ENCODE measurements around the gene FUT6.
"Not testable (repeated sequence)": the region's sequence is repeated elsewhere in the genome, so short reads cannot be mapped to it uniquely, and the experiment has no call there.

The FUT6 gene

DNA sequence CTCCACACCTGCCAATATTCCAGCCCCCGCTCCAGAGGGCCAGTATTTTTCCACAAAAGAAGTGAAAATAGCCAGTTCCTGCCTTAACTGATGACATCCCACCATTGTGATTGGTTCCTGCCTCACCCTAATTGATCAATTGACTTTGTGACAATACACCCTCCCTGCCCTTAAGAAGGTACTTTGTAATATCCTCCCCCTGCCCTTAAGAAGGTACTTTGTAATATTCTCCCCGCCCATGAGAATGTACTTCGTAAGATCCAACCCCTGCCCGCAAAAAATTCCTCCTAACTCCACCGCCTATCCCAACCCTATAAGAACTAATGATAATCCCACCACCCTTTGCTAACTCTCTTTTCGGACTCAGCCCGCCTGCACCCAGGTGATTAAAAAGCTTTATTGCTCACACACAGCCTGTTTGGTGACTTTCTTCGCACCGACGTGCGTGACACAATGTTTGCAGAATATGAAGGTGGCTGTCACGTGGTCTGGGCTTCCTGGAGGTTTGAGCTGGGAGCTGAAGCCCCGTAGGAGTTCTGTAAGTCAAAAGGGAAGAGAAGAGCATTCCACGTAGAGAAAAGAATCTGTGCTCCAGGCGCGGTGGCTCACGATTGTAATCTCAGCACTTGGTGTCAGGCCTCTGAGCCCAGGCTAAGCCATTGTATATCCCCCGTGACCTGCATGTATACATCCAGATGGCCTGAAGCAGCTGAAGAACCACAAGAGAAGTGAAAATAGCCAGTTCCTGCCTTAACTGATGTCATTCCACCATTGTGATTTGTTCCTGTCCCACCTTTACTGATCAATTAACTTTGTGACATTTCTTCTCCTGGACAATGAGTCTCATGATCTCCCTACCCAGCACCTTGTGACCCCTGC, 17.9 kb upstream of the FUT6 start:
- DNase-seq (ENCODE audit: low spot score), result no peak

DNA sequence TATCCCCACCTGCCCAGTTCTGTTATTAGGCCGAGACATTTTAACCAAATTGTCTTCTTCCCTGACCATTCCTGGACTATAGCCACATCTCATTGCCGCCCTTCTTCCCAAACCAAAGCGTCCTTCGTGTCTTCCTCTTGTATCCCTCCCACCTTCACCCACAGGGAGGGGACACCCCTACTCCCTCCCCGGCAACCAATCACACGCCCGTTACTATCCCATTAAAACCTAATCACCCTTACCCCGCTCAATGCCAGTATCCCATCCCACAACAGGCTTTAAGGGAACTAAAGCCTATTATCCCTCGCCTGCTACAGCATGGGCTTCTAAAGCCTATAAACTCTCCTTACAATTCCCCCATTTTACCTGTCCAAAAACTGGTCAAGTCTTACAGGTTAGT, 15.6 kb upstream of the FUT6 start:
- peak; percentile 74 for DNase-seq (ENCODE audit: low spot score)

- not testable (repeated sequence) for DNase-seq (ENCODE audit: low spot score)
Observed at GRCh38 chr19:5854121-5854520, 14.6 kb upstream of the FUT6 start.

DNA sequence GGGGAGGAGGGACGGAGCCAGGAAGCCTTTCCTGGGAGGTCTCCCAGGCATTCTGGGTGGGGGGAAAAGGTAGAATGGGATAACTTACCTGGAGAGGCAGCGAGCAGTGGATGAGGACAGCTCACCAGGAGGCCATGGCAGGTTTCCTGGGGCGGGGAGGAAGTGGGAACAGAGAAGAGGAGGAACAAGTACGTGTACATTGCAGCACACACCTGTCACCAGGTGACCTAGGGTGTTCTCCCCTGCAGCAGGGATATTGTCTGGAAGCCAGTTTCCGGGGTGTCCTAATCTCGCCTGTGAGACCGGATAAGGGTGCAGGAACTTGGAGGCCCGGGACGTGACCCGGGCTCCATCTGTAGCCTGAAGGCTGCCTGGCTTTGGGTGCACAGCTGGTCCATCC, 11.8 kb upstream of the FUT6 start, which contains the start of gene FUT3:
FUT3 (minus strand) TSS at position 148 of the 400 bp plus-strand sequence.
- DNase-seq (ENCODE audit: low spot score), result peak; percentile 16

DNA sequence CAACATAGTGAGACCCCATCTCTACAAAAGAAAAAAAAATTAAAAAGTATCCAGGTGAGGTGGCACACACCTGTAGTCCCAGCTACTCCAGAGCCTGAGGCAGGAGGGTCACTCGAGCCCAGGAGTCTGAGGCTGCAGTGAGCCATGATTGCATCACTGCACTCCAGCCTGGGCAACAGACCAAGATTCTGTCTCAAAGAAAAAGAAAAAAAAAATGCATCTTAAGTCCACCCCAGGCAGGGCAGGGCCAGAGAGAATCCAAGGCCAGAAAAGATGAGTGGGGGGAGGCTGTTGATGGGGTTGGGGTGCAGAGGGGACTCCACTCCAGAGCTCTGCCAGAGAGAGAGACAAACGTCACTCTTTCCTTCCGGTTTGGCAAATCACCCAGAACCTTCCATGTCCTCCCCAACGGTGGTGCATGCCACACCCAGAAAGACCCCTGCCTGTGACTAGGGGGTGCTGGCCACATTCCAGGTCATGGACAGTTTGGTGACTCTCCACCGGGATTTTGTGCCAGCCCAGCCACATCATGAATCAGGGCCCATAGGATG, 11.3 kb upstream of the FUT6 start:
- DNase-seq (ENCODE audit: low spot score), result peak; percentile 10

DNA sequence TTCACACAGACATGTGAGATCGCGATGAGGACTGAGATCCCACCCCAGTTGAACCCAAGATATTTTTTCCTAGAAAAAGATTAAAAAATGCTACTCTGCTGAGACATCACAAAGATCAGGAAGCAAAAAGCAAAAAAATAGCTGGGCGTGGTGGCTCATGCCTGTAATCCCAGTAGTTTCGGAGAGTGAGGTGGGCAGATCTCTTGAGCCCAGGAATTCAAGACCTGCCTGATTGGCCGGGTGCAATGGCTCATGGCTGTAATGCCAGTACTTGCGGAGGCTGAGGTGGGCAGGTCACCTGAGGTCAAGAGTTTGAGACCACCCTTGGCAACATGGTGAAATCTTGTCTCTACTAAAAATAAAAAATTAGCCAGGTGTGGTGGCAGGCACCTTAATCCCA, 10.7 kb upstream of the FUT6 start:
- no peak for DNase-seq (ENCODE audit: low spot score)

- DNase-seq (ENCODE audit: low spot score), result not testable (repeated sequence)
Observed at GRCh38 chr19:5848621-5849020, 9.1 kb upstream of the FUT6 start.

- DNase-seq (ENCODE audit: low spot score), result not testable (repeated sequence)
Observed at GRCh38 chr19:5847846-5848245, 8.3 kb upstream of the FUT6 start.

GRCh38 chr19:5844456-5845433, 5.2 kb upstream of the FUT6 start:
- DNase-seq (ENCODE audit: low spot score), result no peak

GRCh38 chr19:5843295-5843927, 3.9 kb upstream of the FUT6 start:
- DNase-seq (ENCODE audit: low spot score), result no peak

DNA sequence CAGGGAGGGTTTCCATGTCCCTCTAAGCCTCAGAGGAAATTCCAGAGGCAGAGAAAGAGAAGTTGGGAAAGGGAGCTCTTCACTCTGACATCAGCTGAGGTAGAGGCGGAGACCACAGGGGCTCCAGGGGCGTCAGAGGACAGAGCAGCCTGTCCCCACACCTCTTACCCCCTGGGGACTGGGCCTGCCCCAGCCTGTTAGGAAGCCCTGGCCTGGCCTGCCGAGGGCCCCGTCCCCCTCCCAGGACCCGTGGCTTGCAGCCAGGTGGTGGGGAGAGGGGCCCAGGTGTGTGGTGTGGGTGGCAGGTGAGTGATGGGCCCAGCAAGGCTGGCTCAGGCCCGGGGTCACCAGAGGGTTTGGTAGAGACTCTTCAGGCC, 2.2 kb upstream of the FUT6 start:
- not testable (repeated sequence) for DNase-seq (ENCODE audit: low spot score)

DNA sequence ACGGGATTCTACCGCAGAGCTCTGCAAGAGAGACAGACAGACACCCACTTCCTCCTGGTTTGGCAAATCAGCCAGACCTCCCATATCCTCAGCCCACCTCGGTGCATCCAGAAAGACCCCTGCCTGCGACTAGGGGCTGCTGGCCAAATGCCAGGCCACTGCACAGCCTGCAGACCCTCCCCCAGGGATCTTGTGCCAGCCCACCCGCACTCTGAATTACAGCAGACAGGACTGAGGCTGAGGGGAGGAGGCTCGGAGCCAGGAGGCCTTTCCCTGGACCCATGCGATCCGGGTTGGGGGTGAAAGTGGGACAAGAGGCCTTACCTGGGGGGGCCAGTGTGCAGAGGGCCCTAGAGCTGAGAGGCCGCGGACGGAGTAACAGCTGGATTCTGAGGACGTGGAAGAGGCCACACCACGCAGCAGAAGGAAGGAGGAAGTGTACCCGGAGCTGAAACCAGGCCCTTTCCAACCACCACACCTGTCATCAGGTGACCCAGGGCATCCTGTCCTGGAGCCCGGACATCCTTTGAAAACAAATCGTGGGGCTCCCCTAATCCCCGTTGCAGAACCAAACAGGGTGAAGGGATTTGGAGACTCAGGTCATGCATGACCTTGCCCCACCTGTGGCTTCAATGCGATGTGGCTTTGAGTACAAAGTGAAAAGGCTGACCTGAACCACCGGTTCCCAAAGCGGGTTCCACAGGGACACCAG, 993 bp downstream of the FUT6 start:
- DNase-seq (ENCODE audit: low spot score), result no peak

GRCh38 chr19:5837761-5838352, 1.6 kb downstream of the FUT6 start:
- DNase-seq (ENCODE audit: low spot score), result no peak

- no peak for DNase-seq (ENCODE audit: low spot score)
Observed at GRCh38 chr19:5832527-5833216, 6.8 kb downstream of the FUT6 start.

GRCh38 chr19:5832061-5832460, 7.4 kb downstream of the FUT6 start:
- DNase-seq (ENCODE audit: low spot score), result no peak

GRCh38 chr19:5831159-5831558, 8.3 kb downstream of the FUT6 start:
- DNase-seq (ENCODE audit: low spot score), result no peak

GRCh38 chr19:5829567-5830310, 9.8 kb downstream of the FUT6 start:
- no peak for DNase-seq (ENCODE audit: low spot score)

GRCh38 chr19:5828661-5829566, 10.6 kb downstream of the FUT6 start:
- peak; percentile 82 for DNase-seq (ENCODE audit: low spot score)
